HG03064 (cell line): ENCODE data around the gene RFTN1.

Source experiments
- ATAC-seq: cut with Tn5 transposase; IDR thresholded peaks from one replicate; pipeline ENCODE4 v1.9.1; 2021; ENCODE audit warnings: low read depth; ENCODE audit not compliant: unreplicated experiment

The RFTN1 gene

GRCh38 chr3:16390581-16390980, 122.9 kb downstream of the RFTN1 start:
- ATAC-seq: no peak

GRCh38 chr3:16388850-16389441, 124.6 kb downstream of the RFTN1 start:
- ATAC-seq: no peak

- no peak for ATAC-seq
Measured at GRCh38 chr3:16386561-16386960, 126.9 kb downstream of the RFTN1 start.

GRCh38 chr3:16385151-16385550, 128.3 kb downstream of the RFTN1 start:
- no peak for ATAC-seq

- ATAC-seq: no peak
Measured at GRCh38 chr3:16383864-16384263, 129.6 kb downstream of the RFTN1 start.

GRCh38 chr3:16382845-16383244, 130.7 kb downstream of the RFTN1 start:
- peak; percentile 40 for ATAC-seq

GRCh38 chr3:16381426-16381825, 132.1 kb downstream of the RFTN1 start:
- no peak for ATAC-seq

GRCh38 chr3:16380421-16380820, 133.1 kb downstream of the RFTN1 start:
- no peak for ATAC-seq

GRCh38 chr3:16379838-16380237, 133.7 kb downstream of the RFTN1 start:
- ATAC-seq: no peak

GRCh38 chr3:16378920-16379319, 134.6 kb downstream of the RFTN1 start:
- ATAC-seq: peak; percentile 41

GRCh38 chr3:16378415-16378814, 135.1 kb downstream of the RFTN1 start:
- ATAC-seq: no peak

GRCh38 chr3:16377847-16378302, 135.6 kb downstream of the RFTN1 start:
- no peak for ATAC-seq

- no peak for ATAC-seq
Measured at GRCh38 chr3:16377196-16377595, 136.3 kb downstream of the RFTN1 start.

- ATAC-seq: no peak
Measured at GRCh38 chr3:16375891-16376290, 137.6 kb downstream of the RFTN1 start.

GRCh38 chr3:16374935-16375245, 138.6 kb downstream of the RFTN1 start:
- no peak for ATAC-seq

GRCh38 chr3:16374047-16374934, 139.2 kb downstream of the RFTN1 start:
- no peak for ATAC-seq

- ATAC-seq: no peak
Measured at GRCh38 chr3:16373341-16373946, 140.1 kb downstream of the RFTN1 start.

GRCh38 chr3:16372362-16373292, 140.9 kb downstream of the RFTN1 start:
- ATAC-seq: no peak

GRCh38 chr3:16370872-16371740, 142.4 kb downstream of the RFTN1 start:
- ATAC-seq: no peak

GRCh38 chr3:16370503-16370871, 143.0 kb downstream of the RFTN1 start:
- no peak for ATAC-seq
